DMS 273 treated with DMSO at 0.1 percent for 48 hours (cell line): ENCODE data around the gene L1TD1.
A peak's percentile ranks its signal among the peaks of the same experiment; 100 is the strongest.
"Not testable (repeated sequence)": the region's sequence is repeated elsewhere in the genome, so short reads cannot be mapped to it uniquely, and the experiment has no call there.

Source experiments
- DNase-seq: peaks from one replicate; lab custom pipeline; 2025; lab: John Stamatoyannopoulos, UW

The L1TD1 gene, protein sequence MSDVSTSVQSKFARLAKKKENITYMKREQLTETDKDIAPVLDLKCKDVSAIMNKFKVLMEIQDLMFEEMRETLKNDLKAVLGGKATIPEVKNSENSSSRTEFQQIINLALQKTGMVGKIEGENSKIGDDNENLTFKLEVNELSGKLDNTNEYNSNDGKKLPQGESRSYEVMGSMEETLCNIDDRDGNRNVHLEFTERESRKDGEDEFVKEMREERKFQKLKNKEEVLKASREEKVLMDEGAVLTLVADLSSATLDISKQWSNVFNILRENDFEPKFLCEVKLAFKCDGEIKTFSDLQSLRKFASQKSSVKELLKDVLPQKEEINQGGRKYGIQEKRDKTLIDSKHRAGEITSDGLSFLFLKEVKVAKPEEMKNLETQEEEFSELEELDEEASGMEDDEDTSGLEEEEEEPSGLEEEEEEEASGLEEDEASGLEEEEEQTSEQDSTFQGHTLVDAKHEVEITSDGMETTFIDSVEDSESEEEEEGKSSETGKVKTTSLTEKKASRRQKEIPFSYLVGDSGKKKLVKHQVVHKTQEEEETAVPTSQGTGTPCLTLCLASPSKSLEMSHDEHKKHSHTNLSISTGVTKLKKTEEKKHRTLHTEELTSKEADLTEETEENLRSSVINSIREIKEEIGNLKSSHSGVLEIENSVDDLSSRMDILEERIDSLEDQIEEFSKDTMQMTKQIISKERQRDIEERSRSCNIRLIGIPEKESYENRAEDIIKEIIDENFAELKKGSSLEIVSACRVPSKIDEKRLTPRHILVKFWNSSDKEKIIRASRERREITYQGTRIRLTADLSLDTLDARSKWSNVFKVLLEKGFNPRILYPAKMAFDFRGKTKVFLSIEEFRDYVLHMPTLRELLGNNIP

DNA sequence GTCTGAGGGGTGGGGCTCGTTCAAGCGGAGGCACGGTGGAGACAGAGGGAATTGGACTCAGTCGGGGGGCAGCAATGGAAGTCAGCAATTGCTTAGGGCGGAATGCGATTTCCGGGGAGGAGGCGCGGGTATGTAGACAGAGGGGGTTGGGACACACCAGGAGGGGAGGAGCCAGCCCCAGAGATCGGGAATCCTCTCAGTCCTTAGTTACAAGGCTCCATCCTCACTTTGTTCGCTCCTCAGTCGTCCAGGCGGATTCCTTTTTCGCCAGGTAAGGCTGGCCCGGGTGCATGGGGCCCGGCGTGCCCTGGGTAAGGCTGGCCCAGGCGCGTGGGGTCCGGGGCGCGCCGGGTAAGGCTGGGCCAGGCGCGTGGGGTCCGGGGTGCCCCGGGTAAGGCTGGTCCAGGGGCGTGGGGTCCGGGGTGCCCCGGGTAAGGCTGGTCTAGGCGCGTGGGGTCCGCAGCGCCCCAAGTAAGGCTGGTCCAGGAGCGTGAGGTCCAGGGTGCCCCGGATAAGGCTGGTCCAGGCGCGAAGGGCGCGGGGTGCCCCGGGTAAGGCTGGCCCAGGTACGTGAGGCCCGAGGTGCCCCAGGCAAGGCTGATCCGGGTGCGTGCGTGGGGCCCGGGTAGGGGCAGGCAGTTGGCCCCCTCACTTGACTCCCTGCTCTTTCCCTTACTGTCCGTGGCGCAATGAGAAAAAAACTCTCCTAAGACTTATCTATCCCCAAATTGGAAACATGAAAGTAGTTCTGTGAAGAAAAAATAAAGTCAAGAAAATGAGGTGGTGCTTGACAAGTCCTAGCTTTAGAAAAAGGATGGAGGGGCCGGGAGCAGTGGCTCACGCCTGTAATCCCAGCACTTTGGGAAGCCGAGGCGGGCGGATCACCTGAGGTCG is at the start of gene L1TD1:
L1TD1 (plus strand) TSS at position 199 of the 894 bp plus-strand sequence. CDS start 11,780 bp downstream, outside the sequence.
- no peak for DNase-seq

DNA sequence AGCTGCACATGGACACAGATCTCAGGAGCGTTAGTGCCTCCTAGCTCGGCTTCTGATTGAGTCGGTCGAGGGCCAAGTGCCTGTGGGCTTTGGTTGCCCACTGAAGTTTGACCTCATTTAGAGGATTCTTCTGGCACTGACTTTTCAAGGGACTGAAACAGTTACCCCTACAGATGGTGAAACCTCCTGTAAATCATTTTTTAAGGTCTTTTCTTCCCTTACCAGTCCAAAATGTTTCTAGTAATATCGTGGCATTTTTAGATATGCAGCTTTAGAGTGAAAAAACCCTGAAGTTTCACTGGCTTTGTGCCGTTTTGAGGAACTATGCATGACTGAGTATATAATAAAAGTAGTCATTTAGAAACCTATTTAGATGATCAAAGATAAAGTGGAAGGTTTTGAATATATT is 34.7 kb upstream of the L1TD1 start:
- DNase-seq = no peak

- DNase-seq = no peak
Observed at GRCh38 chr1:62161711-62162110, 32.9 kb upstream of the L1TD1 start.

DNA sequence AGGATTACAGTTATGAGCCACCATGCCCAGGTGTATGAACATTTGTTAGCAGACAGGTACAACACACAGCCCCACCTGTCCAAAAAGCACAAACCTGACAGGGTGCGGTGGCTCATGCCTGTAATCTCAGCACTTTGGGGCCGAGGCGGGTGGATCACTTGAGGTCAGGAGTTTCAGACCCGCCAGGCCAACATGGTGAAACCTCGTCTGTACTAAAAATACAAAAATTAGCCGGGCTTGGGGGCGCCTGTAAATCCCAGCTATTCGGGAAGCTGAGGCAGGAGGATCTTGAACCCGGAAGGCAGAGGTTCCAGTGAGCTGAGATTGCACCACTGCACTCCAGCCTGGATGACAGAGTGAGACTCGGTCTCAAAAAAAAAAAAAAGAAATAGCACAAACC is 24.3 kb upstream of the L1TD1 start:
- not testable (repeated sequence) for DNase-seq

GRCh38 chr1:62175568-62176179 is 19.0 kb upstream of the L1TD1 start:
- DNase-seq = peak; percentile 50

DNA sequence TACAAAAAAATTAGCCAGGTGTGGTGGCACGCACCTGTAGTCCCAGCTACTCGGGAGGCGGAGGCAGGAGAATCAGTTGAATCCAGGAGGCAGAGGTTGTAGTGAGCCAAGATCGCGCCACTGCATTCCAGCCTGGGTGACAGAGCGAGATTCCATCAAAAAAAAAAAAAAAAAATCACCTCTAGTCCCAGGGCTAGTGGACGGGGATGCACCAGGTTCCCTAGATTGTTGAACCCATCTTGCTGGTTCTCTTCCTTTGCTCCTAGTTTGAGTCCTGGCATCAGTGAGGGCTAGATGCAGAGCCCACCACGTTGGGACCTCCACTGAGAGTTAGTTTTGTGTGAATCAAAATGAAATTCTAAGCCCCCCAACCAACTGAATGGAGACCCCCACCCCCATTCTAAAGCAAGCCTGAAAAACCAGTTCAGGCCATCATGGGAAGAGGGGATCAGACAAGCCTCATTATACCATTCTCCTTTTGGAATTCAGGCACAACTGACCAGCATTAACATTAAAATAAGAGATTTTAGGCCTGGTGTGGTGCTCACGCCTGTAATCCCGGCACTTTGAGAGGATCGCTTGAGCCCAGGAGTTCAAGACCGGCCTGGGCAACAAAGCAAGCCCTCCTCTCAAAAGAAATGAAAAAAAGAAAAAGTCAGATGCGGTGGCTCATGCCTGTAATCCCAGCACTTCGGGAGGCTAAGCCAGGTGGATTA is 17.9 kb upstream of the L1TD1 start:
- DNase-seq = no peak

- peak; percentile 80 for DNase-seq
Observed at GRCh38 chr1:62177621-62178020, 17.0 kb upstream of the L1TD1 start.

DNA sequence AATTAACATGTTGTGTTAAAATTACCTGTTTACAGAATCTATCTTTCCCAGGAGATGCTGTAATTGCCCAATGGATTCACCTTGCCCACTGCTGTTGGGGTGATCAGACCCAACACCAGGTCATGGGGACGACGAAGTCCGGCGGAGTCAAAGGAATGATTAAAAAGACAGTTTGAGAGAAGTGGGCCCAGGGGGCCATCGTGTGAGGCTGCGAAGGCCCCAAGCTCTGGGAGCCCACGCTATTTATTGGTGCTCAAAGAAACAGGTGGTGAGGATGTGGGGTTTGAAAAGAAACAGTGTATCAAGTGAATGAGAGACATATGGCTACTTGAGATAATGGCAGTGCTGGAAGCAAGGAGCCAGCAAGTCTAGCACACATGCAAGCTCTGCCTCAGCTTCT is 16.3 kb upstream of the L1TD1 start:
- peak; percentile 97 for DNase-seq

- DNase-seq = peak; percentile 37
Observed at GRCh38 chr1:62180054-62180453, 14.6 kb upstream of the L1TD1 start.

DNA sequence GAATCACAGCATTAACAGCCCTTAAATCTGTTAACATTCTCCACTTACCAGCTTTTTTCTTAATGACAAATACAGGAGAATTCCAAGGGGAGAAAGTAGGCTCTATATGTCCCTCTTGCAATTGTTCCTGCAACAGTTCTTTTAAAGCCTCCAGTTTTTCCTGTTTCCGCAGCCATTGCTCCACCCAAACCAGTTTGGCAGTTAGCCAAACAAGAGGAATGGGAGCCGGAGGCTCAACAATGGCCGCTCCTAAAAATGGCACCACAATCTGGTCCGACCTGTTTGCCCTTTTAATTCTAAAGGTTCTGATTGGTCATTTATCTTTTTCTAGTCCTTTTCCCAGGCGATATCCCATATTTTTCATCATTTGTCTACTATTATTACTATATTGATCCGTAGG is 14.0 kb upstream of the L1TD1 start:
- peak; percentile 42 for DNase-seq

DNA sequence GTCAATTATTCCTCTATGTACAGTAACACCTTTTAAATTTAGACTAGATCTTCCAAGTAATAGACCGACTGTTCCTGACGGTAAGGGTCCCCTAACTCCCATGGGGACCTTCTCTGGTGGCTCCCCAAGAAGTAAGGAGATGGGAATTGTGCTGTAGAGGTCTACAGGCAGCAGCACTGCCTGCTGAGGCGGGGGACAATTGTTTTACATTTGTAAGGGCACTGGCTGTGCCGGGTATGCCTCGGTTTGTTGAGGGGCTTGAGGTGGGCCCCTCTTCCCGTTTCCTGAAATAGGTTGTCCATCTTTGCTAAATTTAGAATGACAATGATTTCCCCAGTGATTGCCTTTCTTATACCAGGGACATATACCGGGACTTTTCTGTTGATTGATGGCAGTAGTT is 13.1 kb upstream of the L1TD1 start:
- no peak for DNase-seq

GRCh38 chr1:62182157-62182556 is 12.5 kb upstream of the L1TD1 start:
- peak; percentile 62 for DNase-seq

- DNase-seq = peak; percentile 92
Observed at GRCh38 chr1:62183164-62184020, 11.3 kb upstream of the L1TD1 start.

- no peak for DNase-seq
Observed at GRCh38 chr1:62184336-62184735, 10.3 kb upstream of the L1TD1 start.

- not testable (repeated sequence) for DNase-seq
Observed at GRCh38 chr1:62185233-62185632, 9.4 kb upstream of the L1TD1 start.

DNA sequence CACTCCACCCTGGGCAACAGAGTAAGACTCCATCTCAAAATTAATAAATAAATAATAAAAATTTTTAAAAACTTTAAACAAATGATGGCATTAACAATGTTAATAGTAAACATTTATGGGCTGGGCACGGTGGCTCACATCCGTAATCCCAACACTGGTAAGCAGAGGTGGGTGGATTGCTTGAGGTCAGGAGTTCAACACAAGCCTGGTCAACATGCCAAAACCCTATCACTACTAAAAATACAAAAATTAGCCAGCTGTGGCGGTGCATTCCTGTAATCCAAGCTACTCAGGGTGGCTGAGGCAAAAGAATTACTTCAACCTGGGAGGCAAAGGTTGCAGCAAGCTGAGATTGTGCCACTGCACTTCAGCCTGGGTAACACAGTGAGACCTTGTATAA is 9.0 kb upstream of the L1TD1 start:
- no peak for DNase-seq

DNA sequence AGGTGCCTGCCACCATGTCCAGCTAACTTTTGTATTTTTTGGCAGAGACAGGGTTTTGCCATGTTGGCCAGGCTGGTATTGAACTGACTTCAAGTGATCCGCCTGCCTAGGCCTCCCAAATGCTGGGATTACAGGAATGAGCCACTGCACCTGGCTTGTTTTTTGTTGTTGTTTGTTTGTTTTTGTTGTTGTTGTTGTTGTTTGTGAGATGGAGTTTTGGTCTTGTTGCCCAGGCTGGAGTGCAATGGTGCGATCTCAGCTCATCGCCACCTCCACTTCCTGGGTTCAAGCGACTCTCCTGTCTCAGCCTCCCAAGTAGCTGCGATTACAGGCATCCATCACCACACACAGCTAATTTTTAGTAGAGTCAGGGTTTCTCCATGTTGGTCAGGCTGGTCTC is 7.1 kb upstream of the L1TD1 start:
- DNase-seq = no peak

DNA sequence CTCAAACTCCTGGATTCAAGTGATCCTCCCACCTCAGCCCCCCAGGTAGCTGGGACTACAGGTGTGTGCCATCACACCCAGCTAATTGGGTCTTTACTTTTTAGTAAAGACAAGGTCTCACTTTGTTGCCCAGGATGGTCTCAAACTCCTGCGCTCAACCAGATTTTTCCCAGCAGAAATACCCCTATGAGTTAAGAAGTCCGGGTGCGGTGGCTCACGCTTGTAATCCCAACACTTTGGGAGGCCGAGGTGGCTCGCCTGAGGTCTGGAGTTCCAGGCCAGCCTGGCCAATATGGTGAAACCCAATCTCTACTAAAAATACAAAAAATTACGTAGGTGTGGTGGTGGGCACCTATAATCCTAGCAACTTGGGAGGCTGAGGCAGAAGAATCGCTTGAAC is 6.5 kb upstream of the L1TD1 start:
- DNase-seq = no peak

DNA sequence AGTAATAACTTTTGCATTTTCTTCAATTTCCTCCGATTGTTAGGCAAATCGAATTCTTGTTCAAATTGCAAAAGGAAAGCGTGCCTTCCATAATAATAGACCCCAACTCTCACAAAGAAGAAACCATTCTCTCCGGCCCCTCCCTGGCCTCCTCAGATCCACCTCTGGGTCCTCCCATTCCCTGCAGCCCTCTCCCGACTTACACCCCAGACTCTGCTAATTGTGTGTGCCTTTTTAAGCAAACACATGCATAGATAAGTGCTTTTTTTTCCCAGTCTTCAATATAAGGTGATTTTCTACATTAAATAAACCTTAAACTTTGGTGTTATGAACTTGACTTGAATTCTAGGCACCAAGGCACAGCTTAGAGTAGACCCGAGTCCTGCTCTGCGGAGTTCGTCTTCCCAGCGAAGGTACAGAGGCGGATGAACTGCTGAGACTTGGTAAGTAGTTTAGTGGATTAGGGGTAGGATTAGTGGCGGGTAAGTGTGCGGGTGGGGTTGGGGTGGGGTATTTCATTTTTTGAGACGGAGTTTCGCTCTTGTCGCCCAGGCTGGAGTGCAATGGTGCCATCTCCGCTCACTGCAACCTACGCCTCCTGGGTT is 1.5 kb downstream of the L1TD1 start:
- no peak for DNase-seq
